WTC11 (cell line): ENCODE measurements around the gene ATPAF2. TPM values are rescaled to one million over a fixed set of nuclear protein-coding genes. Genes with fewer than 3 reads are reported as not detected.

Source experiments
- ATAC-seq: fragments of 200-7000 bp; cut with Tn5 transposase; 2 replicates; pipeline ENCODE4 v1.10.0; 2021; ENCODE audit warnings: mild to moderate bottlenecking, moderate library complexity
- CTCF ChIA-PET: fragments of 300-600 bp; sonication (Branson Sonifier 250); formaldehyde crosslinking; loops from one replicate; lab custom pipeline; 2021; ENCODE audit warnings: antibody characterized with exemption; lab: Charles Lee
- POLR2A ChIA-PET: fragments of 350-600 bp; sonication (Branson Sonifier 250); formaldehyde crosslinking; loops from one replicate; lab custom pipeline; 2021; ENCODE audit warnings: antibody characterized with exemption; lab: Charles Lee
- DNase-seq: peaks from one replicate; pipeline ENCODE4 v3.0.0; 2021; ENCODE audit warnings: low spot score
- H3K27ac Mint-ChIP-seq: 2 replicates; pipeline ENCODE4 v1.8.0; 2021; ENCODE audit warnings: mixed read lengths
- H3K27me3 Mint-ChIP-seq: 2 replicates; pipeline ENCODE4 v1.8.0; 2021; ENCODE audit warnings: low read depth, mild to moderate bottlenecking, moderate library complexity, mixed read lengths
- H3K36me3 Mint-ChIP-seq: 2 replicates; pipeline ENCODE4 v1.8.0; 2021; ENCODE audit warnings: mixed read lengths
- H3K4me1 Mint-ChIP-seq: 2 replicates; pipeline ENCODE4 v1.8.0; 2022; ENCODE audit warnings: mixed read lengths
- H3K4me3 Mint-ChIP-seq: 2 replicates; pipeline ENCODE4 v1.8.0; 2021; ENCODE audit warnings: mild to moderate bottlenecking, moderate library complexity, mixed read lengths
- H3K9me3 Mint-ChIP-seq: 2 replicates; pipeline ENCODE4 v1.8.0; 2021; ENCODE audit warnings: mixed read lengths
- ATF1 ChIP-seq: sonication (generic); formaldehyde crosslinking; IDR thresholded peaks from 2 replicates; pipeline ENCODE4 v1.8.1; 2023; ENCODE audit warnings: mild to moderate bottlenecking, moderate library complexity, missing genetic modification reagents
- ESRRA ChIP-seq: sonication (generic); formaldehyde crosslinking; IDR thresholded peaks from 2 replicates; pipeline ENCODE4 v1.8.1; 2022; ENCODE audit warnings: mild to moderate bottlenecking, missing genetic modification reagents, borderline replicate concordance
- FOXJ3 ChIP-seq: sonication (generic); formaldehyde crosslinking; IDR thresholded peaks from 2 replicates; pipeline ENCODE4 v1.9.0; 2021; ENCODE audit warnings: missing genetic modification reagents, mild to moderate bottlenecking, borderline replicate concordance
- GRHL2 ChIP-seq: fragments of 250-450 bp; sonication (Bioruptor Pico); IDR thresholded peaks from 2 replicates; pipeline ENCODE4 v1.8.0; 2022; ENCODE audit warnings: mild to moderate bottlenecking, moderate library complexity; ENCODE audit not compliant: insufficient replicate concordance, severe bottlenecking
- GTF2I ChIP-seq: fragments of 250-450 bp; sonication (Bioruptor Pico); conservative IDR thresholded peaks from 2 replicates; pipeline ENCODE4 v1.4.0; 2021; ENCODE audit warnings: mild to moderate bottlenecking
- HMGA2 ChIP-seq: fragments of 250-450 bp; sonication (Bioruptor Pico); IDR thresholded peaks from 2 replicates; pipeline ENCODE4 v1.4.0; 2021; ENCODE audit warnings: mild to moderate bottlenecking, moderate library complexity
- JUN ChIP-seq: sonication (generic); formaldehyde crosslinking; IDR thresholded peaks from 2 replicates; pipeline ENCODE4 v1.8.0; 2023; ENCODE audit warnings: mild to moderate bottlenecking, missing genetic modification reagents
- MXD4 ChIP-seq: fragments of 250-450 bp; sonication (Bioruptor Pico); IDR thresholded peaks from 2 replicates; pipeline ENCODE4 v1.8.0; 2021; ENCODE audit warnings: mild to moderate bottlenecking, moderate library complexity, borderline replicate concordance
- NFATC4 ChIP-seq: fragments of 250-450 bp; sonication (Bioruptor Pico); IDR thresholded peaks from 2 replicates; pipeline ENCODE4 v1.9.0; 2021; ENCODE audit warnings: mild to moderate bottlenecking
- NFE2L1 ChIP-seq: sonication (generic); formaldehyde crosslinking; IDR thresholded peaks from 2 replicates; pipeline ENCODE4 v1.8.1; 2023; ENCODE audit warnings: missing genetic modification reagents
- NR1H2 ChIP-seq: sonication (generic); formaldehyde crosslinking; IDR thresholded peaks from 2 replicates; pipeline ENCODE4 v1.9.0; 2021; ENCODE audit warnings: mild to moderate bottlenecking, moderate library complexity, missing genetic modification reagents
- NR2C2 ChIP-seq: sonication (generic); formaldehyde crosslinking; IDR thresholded peaks from 2 replicates; pipeline ENCODE4 v1.8.0; 2022; ENCODE audit warnings: mild to moderate bottlenecking, missing genetic modification reagents
- SP1 ChIP-seq: sonication (generic); formaldehyde crosslinking; conservative IDR thresholded peaks from 2 replicates; pipeline ENCODE4 v1.8.1; 2022; ENCODE audit warnings: missing genetic modification reagents
- ZNF263 ChIP-seq: sonication (generic); formaldehyde crosslinking; IDR thresholded peaks from 2 replicates; pipeline ENCODE4 v1.8.1; 2022; ENCODE audit warnings: low read depth, mild to moderate bottlenecking, moderate library complexity, missing genetic modification reagents
- ZNF396 ChIP-seq: fragments of 250-450 bp; sonication (Bioruptor Pico); IDR thresholded peaks from 2 replicates; pipeline ENCODE4 v1.8.0; 2021; ENCODE audit warnings: mild to moderate bottlenecking, moderate library complexity, borderline replicate concordance
- ZNF671 ChIP-seq: fragments of 250-450 bp; sonication (Bioruptor Pico); IDR thresholded peaks from 2 replicates; pipeline ENCODE4 v1.8.0; 2021; ENCODE audit warnings: mild to moderate bottlenecking
- total RNA-seq: library from RNA; stranded (reverse); gene quantifications from 3 replicates; pipeline ENCODE4 v1.2.3, GENCODE V29; 2021
- TF ChIP-seq, protein P1 (sequence below): sonication (generic); formaldehyde crosslinking; IDR thresholded peaks from 2 replicates; pipeline ENCODE4 v1.8.1; 2023; ENCODE audit warnings: mild to moderate bottlenecking, missing genetic modification reagents, moderate library complexity
- TF ChIP-seq, protein P2 (sequence below): fragments of 250-450 bp; sonication (Bioruptor Pico); conservative IDR thresholded peaks from 2 replicates; pipeline ENCODE4 v1.9.0; 2021; ENCODE audit warnings: mild to moderate bottlenecking
- TF ChIP-seq, protein P3 (sequence below): fragments of 250-450 bp; sonication (Bioruptor Pico); IDR thresholded peaks from 2 replicates; pipeline ENCODE4 v1.8.0; 2021; ENCODE audit warnings: mild to moderate bottlenecking
- TF ChIP-seq, protein P4 (sequence below): sonication (generic); formaldehyde crosslinking; IDR thresholded peaks from 2 replicates; pipeline ENCODE4 v1.8.1; 2022; ENCODE audit warnings: mild to moderate bottlenecking, missing genetic modification reagents, moderate library complexity, borderline replicate concordance
- TF ChIP-seq, protein P5 (sequence below): sonication (generic); formaldehyde crosslinking; IDR thresholded peaks from 2 replicates; pipeline ENCODE4 v1.8.1; 2023; ENCODE audit warnings: mild to moderate bottlenecking, missing genetic modification reagents, moderate library complexity
- TF ChIP-seq, protein P6 (sequence below): sonication (generic); formaldehyde crosslinking; IDR thresholded peaks from 2 replicates; pipeline ENCODE4 v1.8.1; 2023; ENCODE audit warnings: mild to moderate bottlenecking, missing genetic modification reagents
- TF ChIP-seq, protein P7 (sequence below): sonication (generic); formaldehyde crosslinking; IDR thresholded peaks from 2 replicates; pipeline ENCODE4 v1.8.1; 2022; ENCODE audit warnings: mild to moderate bottlenecking, moderate library complexity, missing genetic modification reagents

Gene ATPAF2
- total RNA-seq, 1 experiment from 2014 or later = 33.5 TPM

DNA sequence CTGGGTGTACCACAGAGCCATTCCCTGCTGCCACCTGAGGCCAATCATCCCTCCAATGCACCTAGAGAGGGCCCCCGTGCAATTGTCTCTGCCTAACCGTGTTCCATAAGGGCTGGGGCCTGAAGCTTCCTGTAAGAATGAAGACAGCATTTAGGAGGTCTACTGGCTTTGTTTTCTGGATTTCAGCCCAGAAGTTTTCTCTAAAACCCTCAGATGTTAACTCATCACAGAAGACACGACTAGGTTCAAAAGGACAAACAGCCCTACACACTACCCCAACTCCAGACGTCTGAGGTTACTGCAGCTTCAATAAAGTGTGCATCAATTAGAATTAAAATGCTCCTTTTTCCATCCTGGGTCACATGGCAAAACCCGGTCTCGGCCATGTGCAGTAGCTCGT lies 38.0 kb upstream of the ATPAF2 start:
- ATAC-seq = no peak
- H3K27ac Mint-ChIP-seq = no peak overlapping the region
- ChIA-PET CTCF (no interaction called here), POLR2A (no interaction called here)
- no peaks in the 10 kb centered on the region for H3K36me3 Mint-ChIP-seq
- H3K4me1 Mint-ChIP-seq = no peaks in the 10 kb centered on the region
- H3K9me3 Mint-ChIP-seq = no peaks in the 10 kb centered on the region
- DNase-seq = no peak
- H3K27me3 Mint-ChIP-seq = peaks cover 9% of the 10 kb centered on the region; the same call in 1 of the 2 replicates
- TF ChIP-seq, protein P1, sequence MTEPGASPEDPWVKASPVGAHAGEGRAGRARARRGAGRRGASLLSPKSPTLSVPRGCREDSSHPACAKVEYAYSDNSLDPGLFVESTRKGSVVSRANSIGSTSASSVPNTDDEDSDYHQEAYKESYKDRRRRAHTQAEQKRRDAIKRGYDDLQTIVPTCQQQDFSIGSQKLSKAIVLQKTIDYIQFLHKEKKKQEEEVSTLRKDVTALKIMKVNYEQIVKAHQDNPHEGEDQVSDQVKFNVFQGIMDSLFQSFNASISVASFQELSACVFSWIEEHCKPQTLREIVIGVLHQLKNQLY (CRISPR knock-in tag) = no peak
- TF ChIP-seq, protein P2, sequence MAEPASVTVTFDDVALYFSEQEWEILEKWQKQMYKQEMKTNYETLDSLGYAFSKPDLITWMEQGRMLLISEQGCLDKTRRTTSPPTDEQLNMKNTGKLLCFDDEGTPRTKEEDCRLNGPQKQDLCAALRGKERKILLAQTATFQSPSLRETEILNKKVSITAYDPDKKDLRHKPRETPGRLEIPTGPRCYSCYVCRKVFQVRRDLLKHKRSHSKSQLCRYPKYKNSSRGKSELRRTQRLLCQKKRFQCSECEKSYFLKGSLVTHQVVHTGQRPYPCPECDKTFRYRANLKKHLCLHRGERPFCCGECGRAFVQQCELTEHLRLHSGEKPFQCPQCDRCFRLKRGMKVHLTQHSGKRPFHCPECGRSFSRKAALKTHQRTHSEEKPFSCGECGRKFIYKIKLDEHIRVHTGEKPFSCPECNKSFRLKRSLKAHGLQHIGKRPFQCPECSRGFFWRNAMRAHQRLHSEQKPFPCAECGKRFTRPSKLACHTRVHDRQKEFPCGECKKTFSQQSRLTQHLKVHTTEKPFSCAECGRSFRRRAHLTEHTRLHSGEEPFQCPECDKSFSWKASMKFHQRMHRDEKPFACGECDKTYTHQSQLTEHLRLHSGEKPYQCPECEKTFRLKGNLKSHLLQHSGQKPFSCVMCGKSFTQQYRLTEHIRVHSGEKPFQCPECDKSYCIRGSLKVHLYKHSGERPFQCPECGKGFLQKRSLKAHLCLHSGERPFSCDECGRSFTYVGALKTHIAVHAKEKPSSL (CRISPR knock-in tag) = no peak
- TF ChIP-seq ATF1 (CRISPR knock-in tag) (no peak), ZNF671 (CRISPR knock-in tag) (no peak), GTF2I (no peak), ZNF263 (CRISPR knock-in tag) (no peak), HMGA2 (CRISPR knock-in tag) (no peak), SP1 (CRISPR knock-in tag) (no peak), ZNF396 (no peak), MXD4 (no peak)
- TF ChIP-seq, protein P3, sequence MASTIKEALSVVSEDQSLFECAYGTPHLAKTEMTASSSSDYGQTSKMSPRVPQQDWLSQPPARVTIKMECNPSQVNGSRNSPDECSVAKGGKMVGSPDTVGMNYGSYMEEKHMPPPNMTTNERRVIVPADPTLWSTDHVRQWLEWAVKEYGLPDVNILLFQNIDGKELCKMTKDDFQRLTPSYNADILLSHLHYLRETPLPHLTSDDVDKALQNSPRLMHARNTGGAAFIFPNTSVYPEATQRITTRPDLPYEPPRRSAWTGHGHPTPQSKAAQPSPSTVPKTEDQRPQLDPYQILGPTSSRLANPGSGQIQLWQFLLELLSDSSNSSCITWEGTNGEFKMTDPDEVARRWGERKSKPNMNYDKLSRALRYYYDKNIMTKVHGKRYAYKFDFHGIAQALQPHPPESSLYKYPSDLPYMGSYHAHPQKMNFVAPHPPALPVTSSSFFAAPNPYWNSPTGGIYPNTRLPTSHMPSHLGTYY (CRISPR knock-in tag) = no peak
- TF ChIP-seq, protein P4, sequence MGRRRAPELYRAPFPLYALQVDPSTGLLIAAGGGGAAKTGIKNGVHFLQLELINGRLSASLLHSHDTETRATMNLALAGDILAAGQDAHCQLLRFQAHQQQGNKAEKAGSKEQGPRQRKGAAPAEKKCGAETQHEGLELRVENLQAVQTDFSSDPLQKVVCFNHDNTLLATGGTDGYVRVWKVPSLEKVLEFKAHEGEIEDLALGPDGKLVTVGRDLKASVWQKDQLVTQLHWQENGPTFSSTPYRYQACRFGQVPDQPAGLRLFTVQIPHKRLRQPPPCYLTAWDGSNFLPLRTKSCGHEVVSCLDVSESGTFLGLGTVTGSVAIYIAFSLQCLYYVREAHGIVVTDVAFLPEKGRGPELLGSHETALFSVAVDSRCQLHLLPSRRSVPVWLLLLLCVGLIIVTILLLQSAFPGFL (CRISPR knock-in tag) = no peak
- TF ChIP-seq, protein P5, sequence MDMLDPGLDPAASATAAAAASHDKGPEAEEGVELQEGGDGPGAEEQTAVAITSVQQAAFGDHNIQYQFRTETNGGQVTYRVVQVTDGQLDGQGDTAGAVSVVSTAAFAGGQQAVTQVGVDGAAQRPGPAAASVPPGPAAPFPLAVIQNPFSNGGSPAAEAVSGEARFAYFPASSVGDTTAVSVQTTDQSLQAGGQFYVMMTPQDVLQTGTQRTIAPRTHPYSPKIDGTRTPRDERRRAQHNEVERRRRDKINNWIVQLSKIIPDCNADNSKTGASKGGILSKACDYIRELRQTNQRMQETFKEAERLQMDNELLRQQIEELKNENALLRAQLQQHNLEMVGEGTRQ (CRISPR knock-in tag) = no peak
- TF ChIP-seq, protein P6, sequence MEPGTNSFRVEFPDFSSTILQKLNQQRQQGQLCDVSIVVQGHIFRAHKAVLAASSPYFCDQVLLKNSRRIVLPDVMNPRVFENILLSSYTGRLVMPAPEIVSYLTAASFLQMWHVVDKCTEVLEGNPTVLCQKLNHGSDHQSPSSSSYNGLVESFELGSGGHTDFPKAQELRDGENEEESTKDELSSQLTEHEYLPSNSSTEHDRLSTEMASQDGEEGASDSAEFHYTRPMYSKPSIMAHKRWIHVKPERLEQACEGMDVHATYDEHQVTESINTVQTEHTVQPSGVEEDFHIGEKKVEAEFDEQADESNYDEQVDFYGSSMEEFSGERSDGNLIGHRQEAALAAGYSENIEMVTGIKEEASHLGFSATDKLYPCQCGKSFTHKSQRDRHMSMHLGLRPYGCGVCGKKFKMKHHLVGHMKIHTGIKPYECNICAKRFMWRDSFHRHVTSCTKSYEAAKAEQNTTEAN (CRISPR knock-in tag) = no peak
- TF ChIP-seq, all 79 proteins: peak for 0
- no peak overlapping the region for H3K4me3 Mint-ChIP-seq

DNA sequence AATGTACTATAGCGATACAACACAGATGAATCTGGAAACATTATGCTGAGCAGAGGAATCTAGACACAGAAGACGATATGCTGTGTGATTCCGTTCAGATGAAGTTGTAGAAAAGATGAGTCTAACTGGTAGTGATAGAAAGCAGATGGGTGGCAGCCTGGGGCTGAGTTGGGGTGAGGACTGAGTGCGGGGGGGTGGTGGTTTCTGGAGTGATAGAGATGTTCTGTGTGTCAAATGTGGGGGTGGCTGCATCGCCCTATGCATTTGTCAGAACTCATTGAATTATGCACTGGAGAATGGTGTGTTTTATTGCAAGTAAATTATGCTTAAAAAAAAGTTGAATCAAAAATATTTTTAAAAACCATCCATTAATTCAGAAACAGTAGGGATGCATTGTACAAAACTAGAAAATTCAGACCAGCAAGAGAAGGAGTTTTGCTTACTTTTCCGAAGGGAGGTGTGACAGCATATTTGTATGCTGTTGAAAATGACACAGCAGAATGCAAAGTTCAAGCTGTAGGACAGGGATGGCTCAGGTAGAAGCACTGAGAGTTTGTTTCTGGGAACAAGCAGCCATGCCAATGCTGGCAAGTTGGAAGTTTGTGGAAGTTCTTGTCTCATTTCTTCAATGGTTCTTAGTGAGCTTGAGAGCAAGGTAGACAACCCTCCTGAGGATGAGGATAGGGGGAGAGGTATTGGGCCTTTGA lies 35.8 kb upstream of the ATPAF2 start:
- Mint-ChIP-seq H3K27me3 (peaks cover 7% of the 10 kb centered on the region; the same call in 1 of the 2 replicates), H3K27ac (no peak overlapping the region), H3K4me3 (no peak overlapping the region), H3K9me3 (no peaks in the 10 kb centered on the region), H3K36me3 (no peaks in the 10 kb centered on the region), H3K4me1 (peaks cover 5% of the 10 kb centered on the region)
- ChIA-PET CTCF (no interaction called here), POLR2A (no interaction called here)
- DNase-seq (no peak), ATAC-seq (no peak)
- TF ChIP-seq FOXJ3 (CRISPR knock-in tag) = no peak
- no peak for TF ChIP-seq JUN (CRISPR knock-in tag)
- TF ChIP-seq, protein P2 (CRISPR knock-in tag) = no peak
- no peak for TF ChIP-seq GRHL2 (CRISPR knock-in tag)
- TF ChIP-seq NR1H2 (CRISPR knock-in tag) = no peak
- no peak for TF ChIP-seq MXD4
- TF ChIP-seq ESRRA (CRISPR knock-in tag) = no peak
- TF ChIP-seq NR2C2 = no peak
- no peak for TF ChIP-seq NFATC4 (CRISPR knock-in tag)
- TF ChIP-seq, protein P7, sequence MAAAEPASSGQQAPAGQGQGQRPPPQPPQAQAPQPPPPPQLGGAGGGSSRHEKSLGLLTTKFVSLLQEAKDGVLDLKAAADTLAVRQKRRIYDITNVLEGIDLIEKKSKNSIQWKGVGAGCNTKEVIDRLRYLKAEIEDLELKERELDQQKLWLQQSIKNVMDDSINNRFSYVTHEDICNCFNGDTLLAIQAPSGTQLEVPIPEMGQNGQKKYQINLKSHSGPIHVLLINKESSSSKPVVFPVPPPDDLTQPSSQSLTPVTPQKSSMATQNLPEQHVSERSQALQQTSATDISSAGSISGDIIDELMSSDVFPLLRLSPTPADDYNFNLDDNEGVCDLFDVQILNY (CRISPR knock-in tag) = no peak
- no peak for TF ChIP-seq NFE2L1
